Ishikawa (cell line): ENCODE data around the gene PRL.

Experiments
- CEBPB ChIP-seq: IDR thresholded peaks from 2 replicates; pipeline ENCODE4 v1.6.1; 2012
- CREB1 ChIP-seq: IDR thresholded peaks from 2 replicates; pipeline ENCODE4 v1.6.1; 2012; ENCODE audit warnings: low read depth
- EGR1 ChIP-seq: IDR thresholded peaks from 2 replicates; pipeline ENCODE4 v1.6.1; 2012
- EP300 ChIP-seq: IDR thresholded peaks from 2 replicates; pipeline ENCODE4 v1.6.1; 2012; ENCODE audit warnings: borderline replicate concordance
- FOXM1 ChIP-seq: IDR thresholded peaks from 2 replicates; pipeline ENCODE4 v1.6.1; 2012; ENCODE audit warnings: low read depth, borderline replicate concordance
- RAD21 ChIP-seq: IDR thresholded peaks from 2 replicates; pipeline ENCODE4 v1.6.1; 2012; ENCODE audit warnings: low read depth
- TAF1 ChIP-seq: IDR thresholded peaks from 2 replicates; pipeline ENCODE4 v1.6.1; 2012; ENCODE audit warnings: low read depth, mild to moderate bottlenecking
- TEAD4 ChIP-seq: IDR thresholded peaks from 2 replicates; pipeline ENCODE4 v1.6.1; 2012
- YY1 ChIP-seq: IDR thresholded peaks from 2 replicates; pipeline ENCODE4 v1.6.1; 2012; ENCODE audit warnings: low read depth
- TF ChIP-seq, protein P1 (sequence below): IDR thresholded peaks from 2 replicates; pipeline ENCODE4 v1.6.1; 2012; ENCODE audit warnings: low read depth, mild to moderate bottlenecking

DNA sequence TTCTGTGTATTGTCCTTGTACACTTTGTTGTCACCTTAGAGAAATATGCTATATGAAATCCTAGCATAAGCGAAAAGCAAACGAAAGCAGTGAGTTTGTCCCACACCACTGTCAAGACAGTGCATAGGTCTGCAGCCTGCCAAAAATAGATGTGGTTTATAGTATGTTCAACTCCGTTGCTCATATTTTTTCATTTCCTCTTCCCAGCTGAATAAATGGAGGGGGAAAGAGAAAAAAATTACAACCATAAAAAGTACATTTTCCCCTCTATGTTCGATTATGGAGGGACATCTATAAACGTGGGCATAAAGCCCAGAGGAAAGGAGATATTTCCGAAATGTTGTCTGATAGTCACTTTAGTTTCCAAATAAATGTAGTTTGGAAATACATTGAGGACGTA is 25.8 kb downstream of the PRL start:
- TF ChIP-seq, protein P1, sequence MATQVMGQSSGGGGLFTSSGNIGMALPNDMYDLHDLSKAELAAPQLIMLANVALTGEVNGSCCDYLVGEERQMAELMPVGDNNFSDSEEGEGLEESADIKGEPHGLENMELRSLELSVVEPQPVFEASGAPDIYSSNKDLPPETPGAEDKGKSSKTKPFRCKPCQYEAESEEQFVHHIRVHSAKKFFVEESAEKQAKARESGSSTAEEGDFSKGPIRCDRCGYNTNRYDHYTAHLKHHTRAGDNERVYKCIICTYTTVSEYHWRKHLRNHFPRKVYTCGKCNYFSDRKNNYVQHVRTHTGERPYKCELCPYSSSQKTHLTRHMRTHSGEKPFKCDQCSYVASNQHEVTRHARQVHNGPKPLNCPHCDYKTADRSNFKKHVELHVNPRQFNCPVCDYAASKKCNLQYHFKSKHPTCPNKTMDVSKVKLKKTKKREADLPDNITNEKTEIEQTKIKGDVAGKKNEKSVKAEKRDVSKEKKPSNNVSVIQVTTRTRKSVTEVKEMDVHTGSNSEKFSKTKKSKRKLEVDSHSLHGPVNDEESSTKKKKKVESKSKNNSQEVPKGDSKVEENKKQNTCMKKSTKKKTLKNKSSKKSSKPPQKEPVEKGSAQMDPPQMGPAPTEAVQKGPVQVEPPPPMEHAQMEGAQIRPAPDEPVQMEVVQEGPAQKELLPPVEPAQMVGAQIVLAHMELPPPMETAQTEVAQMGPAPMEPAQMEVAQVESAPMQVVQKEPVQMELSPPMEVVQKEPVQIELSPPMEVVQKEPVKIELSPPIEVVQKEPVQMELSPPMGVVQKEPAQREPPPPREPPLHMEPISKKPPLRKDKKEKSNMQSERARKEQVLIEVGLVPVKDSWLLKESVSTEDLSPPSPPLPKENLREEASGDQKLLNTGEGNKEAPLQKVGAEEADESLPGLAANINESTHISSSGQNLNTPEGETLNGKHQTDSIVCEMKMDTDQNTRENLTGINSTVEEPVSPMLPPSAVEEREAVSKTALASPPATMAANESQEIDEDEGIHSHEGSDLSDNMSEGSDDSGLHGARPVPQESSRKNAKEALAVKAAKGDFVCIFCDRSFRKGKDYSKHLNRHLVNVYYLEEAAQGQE: no peak
- TF ChIP-seq CREB1 (no peak), EP300 (no peak), RAD21 (no peak), YY1 (no peak), EGR1 (no peak), TEAD4 (no peak), TAF1 (no peak), CEBPB (no peak), FOXM1 (no peak)
